ENCODE results near the gene MACROD2.

DNA sequence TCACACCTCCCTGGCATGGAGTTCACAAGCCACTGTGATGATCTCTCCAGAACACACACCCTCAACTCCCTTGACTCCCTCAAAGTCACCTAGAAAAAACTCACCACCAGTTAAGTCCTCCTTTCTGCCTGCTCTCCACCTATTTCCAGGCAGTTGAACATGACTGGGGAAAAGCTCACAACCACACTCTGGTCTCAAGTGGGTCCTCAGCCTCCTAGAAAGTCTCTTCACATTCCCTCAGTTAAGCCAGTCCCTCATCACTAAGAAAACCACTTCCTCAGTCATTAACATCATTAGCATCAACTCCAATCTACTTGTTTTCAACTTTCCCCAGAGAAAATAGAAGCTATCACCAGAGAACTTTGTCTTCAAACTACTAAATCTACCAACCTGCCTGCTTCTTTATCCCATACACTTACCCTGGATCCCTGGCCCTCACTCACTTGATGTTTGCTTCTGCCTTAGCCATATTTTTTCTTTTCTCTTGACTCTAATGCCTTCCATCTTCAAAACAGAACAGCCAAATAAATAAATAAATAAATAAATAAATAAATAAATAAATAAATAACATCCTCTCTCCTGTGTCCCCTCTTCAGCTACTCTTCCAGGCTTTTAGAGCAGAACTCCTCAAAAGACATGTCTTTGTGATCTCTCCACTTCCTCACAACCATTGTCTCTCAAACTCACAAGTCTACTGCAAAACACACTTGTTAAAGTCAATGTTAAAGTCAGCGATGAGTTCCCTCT, 1084.5 kb downstream of the MACROD2 start:
- TF ChIP-seq POLR2AphosphoS5 (IDR thresholded peaks at IDR 0.05; ENCODE audit: low read depth, low read length): no peak
- no peak for TF ChIP-seq POLR2A (IDR thresholded peaks at IDR 0.05; ENCODE audit: low read depth, low read length)
- TF ChIP-seq TAF1 (IDR thresholded peaks at IDR 0.05; ENCODE audit: low read depth, low read length): no peak
- no peak for TF ChIP-seq SPI1 (IDR thresholded peaks at IDR 0.05; ENCODE audit: low read depth, low read length)
- no peak for TF ChIP-seq PAX5 (IDR thresholded peaks at IDR 0.05; ENCODE audit: insufficient read depth, low read length, severe bottlenecking)
